Occipital lobe (tissue), 2 donors: ENCODE results near the gene HOXD1. TPM values are rescaled to one million over a fixed set of nuclear protein-coding genes. Genes with fewer than 3 reads are reported as not detected.

Source experiments
- DNase-seq: peaks from one replicate; lab custom pipeline; 2025; lab: John Stamatoyannopoulos, UW
- total RNA-seq: library from RNA; depleted of rRNA; stranded (reverse); fragments of >200 nt; gene quantifications from one replicate; pipeline ENCODE4 v1.2.3, GENCODE V29; 2014

Gene HOXD1
- total RNA-seq, 1 donor from 2014 or later: not detected

DNA sequence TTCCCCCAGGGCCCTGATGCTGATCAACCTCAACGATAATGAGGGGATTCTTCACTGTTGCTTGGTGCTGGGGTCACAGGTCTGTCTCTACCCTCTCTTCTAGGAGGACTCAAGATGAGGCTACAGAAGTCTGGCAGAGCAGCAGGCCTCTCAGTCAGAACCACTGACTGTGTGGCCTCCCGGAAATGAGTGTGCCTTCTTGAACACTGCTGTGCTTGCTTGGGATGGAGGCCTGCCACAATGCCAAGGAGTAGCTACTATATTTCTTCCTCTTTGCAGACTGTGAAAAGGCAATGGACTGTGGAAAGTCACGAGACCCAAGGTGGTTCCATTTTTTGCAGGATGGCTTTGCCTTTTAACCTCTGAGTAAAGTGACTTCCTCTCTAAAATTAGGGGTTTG lies 5.8 kb upstream of the HOXD1 start:
- DNase-seq: no peak

DNA sequence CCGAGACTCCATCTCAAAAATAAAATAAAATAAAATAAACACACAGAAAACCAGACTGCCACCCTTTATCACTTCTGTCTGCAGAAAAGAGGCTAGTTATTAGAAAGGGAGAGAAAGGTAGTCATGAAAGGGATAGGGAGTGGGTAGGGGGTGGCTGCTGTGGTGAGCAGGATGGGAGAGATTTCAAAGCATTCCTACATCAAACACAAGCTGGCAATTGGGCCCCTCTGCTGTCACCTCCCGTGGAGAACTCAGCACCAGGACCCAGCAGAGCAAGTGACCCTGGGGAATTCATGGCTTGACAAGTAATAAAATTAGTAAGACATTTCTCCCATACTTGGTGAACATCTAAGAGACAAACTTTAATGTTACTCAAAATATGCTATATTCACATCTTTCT lies 3.7 kb upstream of the HOXD1 start:
- no peak for DNase-seq

DNA sequence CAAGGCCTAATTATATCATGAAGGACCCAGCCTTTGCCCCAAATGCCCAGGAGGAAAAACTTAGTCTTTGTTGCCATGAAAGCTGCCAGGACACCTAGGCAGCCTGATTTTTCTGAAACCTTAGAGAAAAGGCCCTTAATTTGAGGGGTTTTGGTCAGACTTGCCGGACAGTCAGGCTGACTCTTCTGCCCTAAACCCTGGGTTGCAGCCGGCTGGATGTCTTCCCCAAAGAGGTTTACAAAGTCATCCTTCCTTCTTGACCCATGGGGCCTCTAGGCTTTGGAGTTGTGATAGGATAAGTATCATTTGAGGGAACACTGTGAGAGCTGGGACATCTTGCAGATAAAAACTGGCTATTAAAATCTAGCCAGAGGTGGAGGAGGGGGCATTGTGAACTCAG lies 2.4 kb upstream of the HOXD1 start:
- DNase-seq: no peak

DNA sequence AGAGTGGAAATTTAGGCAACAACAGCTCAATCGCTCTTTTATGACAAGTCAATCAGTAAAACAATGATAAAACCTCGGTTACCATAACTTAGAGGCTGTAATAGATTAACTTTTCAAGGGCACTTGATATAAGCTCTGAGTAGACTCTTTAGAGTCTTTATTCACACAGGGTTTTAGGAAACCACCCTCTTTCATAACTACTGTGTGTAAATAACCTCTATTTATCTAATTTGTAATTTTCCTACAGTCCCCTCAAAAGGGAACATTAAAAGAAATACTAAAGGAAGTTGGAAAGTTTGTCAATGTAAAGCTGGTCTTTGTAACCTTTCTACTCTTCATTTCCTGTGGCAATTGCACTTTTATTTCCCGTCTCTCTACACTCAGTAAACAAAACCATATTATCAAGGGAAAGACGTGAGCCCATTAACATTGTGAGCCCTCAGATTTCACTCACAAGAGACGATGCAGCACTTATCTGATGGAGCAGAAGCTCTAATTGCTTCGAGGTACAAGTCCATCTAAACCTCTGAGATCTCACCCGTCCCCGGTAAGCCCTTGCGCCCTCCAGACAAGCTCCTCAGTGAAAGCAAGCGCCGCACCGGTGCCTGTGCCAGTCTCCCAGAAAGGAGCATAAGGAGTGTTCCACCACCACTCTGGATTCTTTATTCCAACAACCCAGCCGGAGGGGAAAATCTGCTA lies 1.1 kb upstream of the HOXD1 start:
- no peak for DNase-seq

DNA sequence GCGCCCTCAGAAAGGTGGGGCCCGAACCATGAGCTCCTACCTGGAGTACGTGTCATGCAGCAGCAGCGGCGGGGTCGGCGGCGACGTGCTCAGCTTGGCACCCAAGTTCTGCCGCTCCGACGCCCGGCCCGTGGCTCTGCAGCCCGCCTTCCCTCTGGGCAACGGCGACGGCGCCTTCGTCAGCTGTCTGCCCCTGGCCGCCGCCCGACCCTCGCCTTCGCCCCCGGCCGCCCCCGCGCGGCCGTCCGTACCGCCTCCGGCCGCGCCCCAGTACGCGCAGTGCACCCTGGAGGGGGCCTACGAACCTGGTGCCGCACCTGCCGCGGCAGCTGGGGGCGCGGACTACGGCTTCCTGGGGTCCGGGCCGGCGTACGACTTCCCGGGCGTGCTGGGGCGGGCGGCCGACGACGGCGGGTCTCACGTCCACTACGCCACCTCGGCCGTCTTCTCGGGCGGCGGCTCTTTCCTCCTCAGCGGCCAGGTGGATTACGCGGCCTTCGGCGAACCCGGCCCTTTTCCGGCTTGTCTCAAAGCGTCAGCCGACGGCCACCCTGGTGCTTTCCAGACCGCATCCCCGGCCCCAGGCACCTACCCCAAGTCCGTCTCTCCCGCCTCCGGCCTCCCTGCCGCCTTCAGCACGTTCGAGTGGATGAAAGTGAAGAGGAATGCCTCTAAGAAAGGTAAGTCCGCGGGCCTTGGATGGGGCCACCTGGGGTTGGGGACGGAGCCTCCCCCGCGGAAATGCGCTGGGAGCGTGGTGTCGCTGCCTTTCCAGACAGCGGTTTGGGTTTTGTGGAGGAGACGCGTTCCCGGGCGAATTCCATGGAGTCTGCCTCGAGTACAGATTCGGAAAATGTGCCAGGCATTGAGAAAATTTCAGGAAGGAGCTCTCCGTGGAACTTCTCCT lies 559 bp downstream of the HOXD1 start:
- DNase-seq: no peak

DNA sequence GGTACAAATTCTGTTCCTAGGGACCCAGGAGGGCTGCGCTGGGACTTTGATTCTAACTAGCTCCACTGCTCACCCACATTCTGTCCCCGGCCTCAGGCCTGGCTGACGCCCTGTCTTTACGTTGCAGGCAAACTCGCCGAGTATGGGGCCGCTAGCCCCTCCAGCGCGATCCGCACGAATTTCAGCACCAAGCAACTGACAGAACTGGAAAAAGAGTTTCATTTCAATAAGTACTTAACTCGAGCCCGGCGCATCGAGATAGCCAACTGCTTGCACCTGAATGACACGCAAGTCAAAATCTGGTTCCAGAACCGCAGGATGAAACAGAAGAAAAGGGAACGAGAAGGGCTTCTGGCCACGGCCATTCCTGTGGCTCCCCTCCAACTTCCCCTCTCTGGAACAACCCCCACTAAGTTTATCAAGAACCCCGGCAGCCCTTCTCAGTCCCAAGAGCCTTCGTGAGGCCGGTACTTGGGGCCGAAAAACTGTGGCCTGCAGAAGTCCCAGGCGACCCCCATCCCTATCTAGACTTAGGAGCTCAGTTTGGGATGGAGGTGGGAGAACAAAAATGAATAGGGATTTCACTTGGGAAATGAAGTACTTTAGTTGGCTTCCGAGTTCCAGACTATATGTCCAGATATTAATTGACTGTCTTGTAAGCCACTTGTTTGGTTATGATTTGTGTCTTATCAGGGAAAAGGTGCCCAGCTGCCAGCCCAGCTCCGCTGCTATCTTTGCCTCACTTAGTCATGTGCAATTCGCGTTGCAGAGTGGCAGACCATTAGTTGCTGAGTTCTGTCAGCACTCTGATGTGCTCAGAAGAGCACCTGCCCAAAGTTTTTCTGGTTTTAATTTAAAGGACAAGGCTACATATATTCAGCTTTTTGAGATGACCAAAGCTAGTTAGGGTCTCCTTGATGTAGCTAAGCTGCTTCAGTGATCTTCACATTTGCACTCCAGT lies 1.5 kb downstream of the HOXD1 start:
- no peak for DNase-seq

DNA sequence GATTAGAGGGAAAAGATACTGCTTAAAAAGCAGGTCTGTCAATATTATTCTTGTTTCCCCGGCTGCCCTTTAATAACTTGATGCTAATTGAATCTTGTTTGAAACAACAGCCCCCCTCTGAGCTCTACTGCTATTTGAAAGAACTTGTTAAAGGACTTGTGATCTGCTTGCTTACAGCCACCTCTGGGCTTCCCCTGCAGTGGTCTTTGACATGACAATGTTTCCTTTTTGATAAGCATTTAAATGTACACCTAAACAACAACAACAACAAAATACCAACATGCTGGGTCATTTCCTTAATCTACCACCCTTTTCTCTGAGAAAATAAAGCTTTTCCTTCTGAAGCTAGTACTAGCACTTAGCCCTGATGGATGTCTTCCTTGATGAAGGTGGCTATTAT lies 3.9 kb downstream of the HOXD1 start:
- no peak for DNase-seq

DNA sequence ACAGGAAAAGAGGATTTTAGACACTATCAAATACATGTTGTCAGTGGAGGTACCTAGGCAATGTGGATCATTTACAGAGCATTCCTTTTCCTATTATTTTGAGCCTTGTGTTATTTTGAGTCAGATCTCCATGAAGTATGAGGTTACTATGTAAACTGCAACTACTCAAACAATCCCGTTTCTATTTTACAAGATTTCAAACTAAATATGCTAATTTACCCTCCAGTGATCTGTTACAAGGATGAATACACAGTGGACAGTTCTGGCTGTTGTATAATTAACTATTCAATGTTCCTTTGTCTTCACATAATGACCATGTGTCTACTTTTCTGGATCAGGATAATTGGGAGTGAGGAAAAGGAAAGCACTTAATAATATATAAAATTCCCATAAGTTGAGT lies 4.6 kb downstream of the HOXD1 start:
- no peak for DNase-seq

DNA sequence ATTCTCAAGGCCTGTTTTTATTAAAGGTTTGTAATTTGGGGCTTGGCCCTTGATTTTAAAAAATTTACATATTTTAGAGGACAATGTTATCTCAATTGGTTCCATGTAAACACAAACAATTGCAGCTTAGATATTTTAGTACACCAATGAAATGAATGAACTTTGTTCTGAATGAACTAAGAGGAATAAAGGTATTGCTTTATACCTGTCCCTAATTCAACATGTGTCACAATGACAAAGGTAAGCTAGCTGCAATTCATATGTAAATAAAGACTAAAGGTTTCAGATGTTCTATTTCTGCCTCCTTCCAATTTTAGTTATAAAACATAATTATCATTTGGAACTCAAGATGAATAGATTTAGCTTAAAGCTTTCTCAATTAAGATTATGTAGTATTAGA lies 11.4 kb downstream of the HOXD1 start:
- no peak for DNase-seq

DNA sequence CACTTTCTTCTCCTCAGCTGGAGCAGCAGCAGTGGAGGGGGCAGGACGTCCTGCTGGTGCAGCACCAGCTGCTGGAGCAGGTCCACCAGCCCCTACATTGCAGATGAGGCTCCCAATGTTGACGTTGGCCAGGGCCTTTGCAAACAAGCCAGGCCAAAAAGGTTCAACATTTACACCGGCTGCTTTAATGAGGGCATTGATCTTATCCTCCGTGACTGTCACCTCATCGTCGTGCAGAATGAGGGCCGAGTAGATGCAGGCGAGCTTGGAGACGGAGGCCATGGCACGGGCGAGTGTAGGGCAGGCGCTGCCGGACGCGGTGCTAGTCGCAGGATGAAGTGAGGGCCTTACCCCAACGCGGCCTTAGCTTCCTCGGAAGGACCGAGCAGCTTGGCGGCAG lies 12.5 kb downstream of the HOXD1 start:
- DNase-seq: no peak

DNA sequence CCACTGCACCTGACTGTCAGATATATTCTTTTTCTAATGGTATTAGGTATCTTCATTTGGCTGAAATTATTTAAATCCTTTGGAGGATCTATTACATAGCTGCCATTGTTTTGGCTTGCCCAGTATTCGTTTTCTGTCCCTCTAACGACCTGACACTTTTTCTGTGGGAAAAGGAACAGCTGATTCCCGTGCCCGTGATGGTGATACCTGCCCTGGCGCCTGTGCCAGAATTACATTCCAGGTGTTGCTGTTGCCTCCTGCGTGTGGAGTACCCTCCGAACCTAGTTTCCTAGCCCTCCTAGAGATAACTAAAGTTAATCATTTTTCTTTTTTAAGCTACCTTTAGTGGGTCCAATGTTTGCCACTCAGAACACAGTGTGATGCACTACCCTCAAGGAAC lies 14.0 kb downstream of the HOXD1 start:
- no peak for DNase-seq

DNA sequence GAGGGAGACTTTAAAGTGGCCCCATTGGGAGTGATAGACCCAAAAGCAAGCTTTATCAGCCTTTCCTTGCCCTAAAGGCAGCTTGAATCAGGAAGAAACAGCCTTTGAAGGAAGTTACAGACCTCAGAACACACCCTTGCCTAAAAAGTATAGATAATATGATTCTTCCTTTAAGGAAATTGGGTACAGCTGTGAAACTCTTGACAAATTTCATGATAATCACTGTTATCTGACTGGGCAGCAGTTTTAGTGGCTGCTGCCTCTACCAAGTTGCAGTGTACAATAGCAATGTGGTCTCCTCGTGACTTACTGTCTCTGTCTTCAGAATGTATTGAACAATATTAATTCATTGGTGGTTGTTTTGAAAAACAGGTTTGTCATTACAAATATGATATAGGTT lies 16.7 kb downstream of the HOXD1 start:
- DNase-seq: no peak

DNA sequence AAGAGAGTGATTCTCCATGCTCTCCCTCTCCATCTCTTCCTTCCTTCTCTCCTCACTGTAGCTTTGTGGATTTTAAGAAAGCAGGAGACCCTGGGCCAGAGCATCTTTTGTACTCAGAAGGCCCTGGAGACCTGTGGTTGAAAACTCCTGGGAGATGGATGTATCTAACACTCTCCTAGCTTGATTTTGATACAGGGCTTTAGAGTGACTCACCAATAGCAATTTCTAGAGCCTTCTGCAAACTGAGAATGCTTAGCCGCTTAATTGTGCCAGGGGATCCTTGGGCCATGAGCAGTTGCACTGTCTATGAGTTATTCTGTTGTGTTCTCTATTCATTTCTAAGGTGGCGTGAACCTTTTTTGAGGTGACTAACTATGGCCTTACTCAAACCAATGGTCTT lies 17.7 kb downstream of the HOXD1 start:
- DNase-seq: no peak

DNA sequence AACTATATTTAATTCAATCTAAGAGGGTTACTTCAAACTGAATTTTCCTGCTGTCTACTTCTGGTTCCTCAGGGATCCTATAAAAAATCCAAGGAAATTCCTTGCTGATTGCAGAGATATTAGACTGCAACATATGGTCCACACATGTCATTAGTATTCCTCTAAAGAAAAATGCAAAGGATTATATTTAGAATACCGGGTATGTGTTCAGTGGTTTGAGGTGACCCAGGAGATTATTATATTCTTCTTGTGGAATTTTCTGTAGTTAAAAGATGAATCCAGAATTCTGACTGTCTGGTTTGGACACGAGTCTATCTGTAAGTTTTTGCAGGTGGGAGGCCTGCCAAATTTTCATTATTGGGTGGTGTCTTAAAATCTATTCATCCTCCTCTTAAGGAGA lies 18.2 kb downstream of the HOXD1 start:
- DNase-seq: no peak

DNA sequence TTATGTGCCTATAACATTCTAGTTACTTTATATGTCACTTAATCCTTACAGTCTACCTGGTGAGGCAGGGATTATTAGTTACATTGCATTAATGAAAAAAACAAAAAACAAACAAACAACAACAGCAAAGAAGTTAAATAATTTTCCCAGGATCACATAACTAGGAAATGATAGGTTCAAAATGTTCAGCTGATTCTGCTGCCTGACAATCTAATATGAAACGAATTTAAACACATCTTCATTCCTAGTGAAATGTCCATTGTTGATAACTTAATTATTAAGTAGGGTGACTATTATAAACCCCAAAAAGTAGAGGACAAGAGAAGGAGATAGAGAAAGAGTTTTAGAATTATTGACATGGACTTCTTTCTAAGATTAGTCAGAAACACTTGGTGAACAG lies 22.6 kb downstream of the HOXD1 start:
- DNase-seq: no peak

DNA sequence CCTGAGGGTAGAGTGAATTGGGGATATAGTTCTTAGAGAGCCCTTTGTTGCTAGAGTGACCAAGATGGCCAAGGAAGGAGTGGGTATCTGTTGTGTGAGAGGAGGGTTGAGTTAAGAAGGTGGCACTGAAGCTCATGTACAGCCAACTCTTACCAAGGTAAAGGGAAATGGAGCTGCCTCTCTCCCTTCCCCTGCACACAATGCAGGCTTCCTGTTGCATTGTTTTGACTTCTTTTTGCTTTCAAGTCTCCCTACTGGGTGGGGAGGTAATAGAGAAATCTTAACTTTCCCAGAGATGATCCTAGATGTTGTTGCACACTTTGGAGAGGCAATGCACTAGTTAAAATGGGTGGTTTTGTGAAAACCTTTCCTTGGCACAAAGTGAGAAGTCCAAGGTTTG lies 23.8 kb downstream of the HOXD1 start:
- no peak for DNase-seq

DNA sequence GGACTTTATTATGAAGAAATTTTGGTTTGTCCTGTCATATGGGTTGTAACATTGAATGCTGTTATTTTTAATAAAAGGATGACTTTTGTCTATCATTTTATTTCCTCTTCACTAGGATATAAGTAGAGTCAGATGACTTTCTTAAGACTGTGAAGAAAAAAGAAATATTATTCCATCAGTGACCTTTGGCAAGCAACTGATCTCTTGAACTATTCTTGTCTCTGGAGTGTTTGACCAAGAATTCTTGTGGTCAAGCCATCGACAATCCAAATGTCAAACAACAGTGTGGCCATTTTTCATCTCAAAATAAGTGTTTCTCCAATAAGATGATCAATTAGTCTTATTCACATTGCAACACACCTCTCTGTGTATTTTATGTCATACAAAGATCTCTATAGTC lies 24.9 kb downstream of the HOXD1 start:
- DNase-seq: no peak

DNA sequence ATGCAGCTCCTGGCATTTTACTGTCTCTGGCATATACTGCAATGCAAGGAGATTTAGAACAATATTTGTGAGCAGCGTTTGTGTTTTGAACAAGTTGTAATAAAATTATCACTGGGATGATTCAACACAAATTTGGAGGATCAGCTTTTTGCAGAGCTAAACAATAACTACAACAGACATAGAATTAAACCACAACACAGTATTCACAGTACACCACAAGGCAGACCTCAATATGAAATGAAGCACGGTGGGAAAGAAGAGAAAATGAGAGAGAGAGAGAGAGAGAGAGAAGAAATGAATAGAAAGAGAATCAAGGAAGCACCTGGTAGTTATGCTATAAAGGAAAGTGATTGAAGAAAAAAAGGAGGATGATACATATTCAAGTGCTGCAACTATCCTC lies 39.4 kb downstream of the HOXD1 start:
- DNase-seq: no peak

DNA sequence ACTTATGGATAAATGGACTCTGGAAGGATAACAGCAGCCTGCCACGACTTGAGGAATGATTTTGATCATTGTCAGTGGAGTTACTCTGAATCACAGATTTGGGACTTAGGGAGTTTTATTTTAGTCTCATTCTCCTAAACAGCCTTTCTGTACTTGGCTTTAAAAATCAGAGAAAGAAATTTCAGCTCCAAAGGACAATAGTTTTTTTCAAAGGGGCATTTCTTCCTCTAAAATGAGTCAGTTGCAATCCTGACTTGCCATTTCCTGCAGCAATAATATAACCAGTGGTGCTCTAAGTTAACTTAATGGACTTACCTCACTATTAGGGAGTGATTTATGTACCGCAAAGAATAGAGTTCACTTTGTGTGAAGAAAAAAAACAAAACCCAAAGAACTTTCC lies 45.7 kb downstream of the HOXD1 start:
- DNase-seq: no peak

DNA sequence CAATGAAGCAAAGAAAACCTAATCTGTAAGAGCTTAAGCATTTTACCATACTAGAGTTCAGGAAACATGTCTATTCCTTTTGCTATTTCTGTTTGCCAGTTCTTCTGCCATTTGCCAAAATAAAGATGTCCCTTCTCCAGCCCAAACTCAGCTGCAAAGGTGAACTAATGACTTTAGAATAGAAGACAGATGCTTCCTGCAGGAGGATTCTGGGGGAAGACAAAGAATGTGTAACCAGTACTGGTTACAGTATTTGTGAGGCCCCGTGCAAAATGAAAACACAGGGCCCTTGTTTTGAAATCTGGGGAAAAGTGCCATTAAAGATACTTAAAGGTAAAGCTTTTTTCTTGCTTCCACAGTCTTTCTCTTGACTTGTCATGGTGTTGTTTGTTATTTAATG lies 46.5 kb downstream of the HOXD1 start:
- no peak for DNase-seq

DNA sequence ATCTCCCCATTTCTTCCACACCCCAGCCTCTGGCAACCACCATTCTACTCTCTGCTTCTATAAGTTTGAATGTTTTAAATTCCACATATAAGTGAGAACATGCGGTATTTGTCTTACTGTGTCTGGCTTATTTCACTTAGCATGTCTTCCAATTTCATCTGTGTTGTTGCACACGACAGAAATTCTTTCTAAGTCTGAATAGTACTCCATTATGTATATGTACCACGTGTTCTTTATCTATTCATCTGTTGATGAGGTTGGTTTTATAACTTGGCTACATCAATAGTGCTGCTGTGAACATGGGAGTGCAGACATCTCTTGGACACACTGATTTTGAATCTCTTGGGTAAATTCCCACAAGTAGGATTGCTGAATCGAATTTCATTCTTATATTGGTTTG lies 49.0 kb downstream of the HOXD1 start:
- no peak for DNase-seq

DNA sequence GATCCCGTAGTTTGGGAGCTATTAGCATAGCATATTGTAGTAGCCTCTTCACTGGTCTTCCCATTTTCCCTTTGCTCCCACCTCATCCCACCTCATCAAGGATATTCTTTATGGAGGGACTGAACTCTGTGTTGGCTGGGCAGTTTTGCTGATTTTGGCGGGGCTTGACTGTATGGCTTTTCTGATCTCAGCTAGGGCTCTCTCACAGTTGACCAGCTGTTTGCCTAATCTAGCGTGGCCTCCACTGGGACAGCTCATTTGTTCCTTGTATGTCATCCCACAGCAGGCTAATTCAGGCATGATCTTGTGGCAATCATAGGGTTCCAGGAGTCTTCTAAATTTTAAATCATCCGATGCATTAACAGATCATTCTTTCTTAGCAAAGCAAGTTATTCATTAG lies 50.6 kb downstream of the HOXD1 start:
- no peak for DNase-seq
